HG03108 (cell line): ENCODE data around the gene YEATS2.

ENCODE experiments used
- ATAC-seq: cut with Tn5 transposase; IDR thresholded peaks from one replicate; pipeline ENCODE4 v1.9.1; 2021; ENCODE audit warnings: moderate library complexity; ENCODE audit not compliant: unreplicated experiment

YEATS2 gene

DNA sequence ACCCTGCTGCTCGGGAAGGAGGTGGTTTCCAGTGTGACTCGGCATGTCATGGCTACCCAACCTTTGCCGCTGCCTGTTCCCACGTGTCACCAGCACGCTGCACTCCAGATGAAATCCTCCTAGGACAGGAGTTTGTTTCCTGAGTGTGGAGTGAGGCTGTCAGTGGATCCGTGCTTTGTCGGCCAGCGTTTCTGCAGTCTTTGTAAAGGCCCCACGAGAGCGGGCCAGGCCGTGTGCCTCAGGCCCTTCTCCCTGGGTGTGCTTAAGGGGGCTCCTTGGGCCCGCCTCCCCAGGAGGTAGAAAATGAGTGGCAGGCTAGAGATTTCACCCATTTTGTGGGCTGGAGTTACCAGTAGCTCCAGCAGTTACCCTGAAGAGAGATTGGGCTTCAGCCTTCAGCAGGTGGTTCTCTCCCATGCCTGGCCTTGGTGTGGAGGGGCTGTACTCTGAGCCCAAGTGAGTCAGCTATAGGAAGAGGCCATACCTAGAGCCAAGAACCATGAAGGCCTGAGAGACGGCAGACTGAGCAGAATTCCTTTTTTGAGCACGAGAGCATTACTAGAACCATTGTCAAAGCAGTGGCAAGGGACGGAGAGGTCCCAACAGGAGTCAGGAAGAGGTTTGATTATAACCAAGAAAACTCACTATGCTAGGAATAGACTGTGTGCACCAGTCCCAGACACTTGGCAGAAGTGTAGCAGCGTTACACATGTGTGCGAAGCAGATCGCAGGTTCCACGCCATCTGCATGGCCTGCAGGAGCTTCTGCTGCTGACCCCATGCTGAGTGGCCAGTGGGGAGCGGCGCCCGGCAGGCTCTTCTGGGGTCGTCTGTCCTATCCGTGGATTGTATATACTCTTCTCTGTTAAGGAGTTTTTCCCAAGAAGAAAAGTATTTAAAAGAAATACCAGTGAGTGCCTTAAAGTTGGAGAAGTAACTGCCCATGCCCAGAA lies 113.3 kb downstream of the YEATS2 start:
- ATAC-seq = no peak

DNA sequence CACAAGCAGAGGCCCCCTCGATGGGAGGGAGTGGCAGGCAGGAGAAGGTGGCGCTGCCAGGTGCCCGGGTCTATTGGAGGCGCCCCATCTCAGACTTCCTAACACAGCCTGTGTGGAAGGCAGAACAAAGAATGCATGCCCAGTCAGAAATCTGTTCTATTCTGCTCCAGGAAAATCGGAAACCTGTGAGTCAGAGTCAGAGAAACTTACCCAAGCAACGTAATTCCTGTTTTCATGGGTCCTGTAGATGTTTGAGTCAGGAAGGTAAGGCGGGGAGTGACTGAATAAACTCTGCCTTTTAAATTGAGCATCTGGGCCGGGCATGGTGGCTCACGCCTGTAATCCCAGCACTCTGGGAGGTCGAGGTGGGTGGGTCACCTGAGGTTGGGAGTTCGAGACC lies 114.0 kb downstream of the YEATS2 start:
- no peak for ATAC-seq

DNA sequence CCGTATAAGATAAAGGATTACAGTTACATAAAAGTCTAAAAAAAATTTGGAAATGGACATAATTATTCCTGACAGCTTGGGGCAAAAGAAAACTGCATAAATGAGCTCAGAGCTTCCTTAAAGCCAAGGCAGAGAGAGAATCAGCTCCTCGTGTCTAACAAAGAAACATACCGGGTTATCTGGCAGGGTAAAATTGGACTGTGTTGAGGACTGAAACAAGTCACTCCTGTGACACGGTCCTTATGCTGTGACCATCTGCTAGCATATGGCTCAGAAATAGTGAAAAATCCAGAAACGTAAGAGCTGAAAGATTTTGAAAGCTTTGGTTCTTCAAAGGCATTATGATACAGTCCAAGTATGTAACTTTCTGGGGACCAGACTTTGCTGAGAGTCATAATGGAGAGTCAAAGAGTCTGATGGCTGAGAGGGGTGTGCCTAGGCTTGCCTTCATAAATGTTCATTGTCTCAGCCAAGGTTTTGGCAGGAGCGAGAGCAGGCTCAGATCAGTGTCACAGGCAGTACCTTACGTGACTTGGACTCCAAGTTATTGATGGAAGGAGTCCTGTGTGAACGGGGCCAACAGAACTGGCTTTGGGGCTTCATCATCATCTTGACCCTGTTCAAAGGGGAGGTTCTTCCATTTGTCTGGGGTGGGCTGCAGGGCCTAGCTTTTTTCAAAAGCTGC lies 115.3 kb downstream of the YEATS2 start:
- no peak for ATAC-seq

DNA sequence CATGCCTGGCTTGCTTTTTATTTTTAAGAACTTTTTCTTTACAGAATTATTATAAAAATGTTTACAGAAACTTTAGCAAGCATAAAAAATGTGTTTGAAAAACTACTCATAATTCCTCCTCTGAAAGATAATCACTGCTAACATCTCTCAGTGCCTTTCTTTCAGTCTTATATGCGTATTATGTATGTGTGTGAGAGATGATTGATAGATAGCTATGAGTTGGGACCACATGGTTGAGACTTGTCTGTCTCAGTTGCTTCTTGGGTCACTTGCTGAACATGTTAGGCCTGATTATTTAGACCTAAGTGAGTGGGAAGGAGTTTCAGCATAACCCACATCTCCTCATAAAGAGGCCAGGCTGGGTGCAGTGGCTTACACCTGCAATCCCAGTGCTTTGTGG lies 116.6 kb downstream of the YEATS2 start:
- no peak for ATAC-seq

DNA sequence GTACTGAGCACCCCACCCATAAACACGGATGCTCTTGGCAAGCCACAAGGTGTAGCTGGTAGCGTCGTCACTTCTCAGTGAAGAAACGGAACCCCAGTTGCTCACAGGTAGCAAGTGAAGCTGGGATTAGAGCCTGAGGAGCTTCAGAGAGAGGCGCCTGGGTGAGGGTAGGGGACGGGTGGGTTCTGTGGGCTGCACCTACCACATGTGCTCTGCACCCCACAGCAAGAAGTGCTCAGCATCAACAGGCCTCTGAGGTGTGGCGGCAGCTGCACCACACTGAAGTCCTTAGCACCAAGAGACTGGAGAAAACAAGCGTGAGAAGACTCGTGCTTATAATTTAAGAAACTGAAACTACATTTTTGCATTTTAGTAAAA lies 118.0 kb downstream of the YEATS2 start:
- no peak for ATAC-seq

DNA sequence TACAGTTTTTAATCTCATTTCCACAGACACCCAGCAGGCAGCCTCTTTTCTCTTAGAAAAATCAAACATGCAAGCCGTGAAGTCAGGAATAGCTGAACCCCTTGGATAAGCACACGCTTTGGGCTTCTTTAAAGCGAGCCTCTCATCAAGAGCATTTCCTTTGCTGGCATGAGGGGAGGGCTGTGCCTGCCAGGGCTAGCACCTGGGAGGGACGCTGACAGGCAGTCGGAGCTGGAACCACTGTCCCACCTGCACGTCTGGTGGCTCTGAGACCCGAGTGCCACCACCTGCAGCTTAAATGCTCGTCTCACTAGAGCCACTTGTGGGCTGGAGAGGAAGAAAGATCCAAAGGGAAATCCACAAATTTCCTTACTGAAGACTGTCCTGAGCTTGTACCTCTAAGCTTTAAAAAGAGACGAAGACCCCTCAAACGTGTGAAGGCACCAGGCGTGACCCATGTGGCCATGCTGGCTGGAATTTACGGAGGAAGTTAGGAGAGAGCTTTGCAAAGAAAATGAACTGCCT lies 118.4 kb downstream of the YEATS2 start:
- ATAC-seq = no peak

DNA sequence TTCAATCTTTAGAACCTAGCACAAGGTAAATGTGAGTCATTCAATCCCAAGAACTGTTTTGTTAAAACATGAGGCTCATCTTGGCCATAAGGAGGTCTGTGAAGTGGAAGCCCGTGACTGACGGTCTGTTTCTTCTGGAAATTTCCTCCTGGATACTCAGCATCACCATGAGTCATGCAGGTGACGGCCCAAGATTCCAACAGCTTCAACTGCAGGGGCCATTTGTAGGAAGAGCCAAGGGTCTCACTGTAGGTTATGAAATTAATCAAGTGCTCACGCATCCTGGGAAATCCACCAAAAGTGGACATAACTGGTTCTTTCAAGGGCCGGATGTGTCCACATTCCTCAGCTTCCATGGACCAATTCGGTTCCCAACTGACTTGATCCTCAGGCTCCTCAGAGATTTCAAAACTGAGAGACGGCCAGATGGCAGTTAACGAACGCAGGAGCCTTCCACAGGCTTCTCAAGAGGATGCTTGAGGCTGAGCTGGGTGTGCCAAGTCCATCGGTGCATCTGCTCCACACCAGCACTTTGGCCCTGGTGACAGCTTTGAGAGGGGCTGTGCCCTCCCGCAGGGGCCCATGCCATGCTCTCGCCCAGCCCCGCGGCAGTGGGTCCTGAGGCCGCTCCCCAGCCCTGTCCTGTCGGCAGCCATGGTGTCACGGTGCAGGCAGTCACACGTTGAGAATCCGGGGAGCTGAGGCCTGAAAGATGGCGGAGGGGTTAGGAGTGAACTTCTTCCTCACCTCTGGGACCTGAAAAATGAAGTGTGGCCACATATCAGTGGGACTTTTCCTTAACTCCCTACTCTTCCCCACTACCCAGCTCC lies 119.3 kb downstream of the YEATS2 start:
- ATAC-seq = no peak

DNA sequence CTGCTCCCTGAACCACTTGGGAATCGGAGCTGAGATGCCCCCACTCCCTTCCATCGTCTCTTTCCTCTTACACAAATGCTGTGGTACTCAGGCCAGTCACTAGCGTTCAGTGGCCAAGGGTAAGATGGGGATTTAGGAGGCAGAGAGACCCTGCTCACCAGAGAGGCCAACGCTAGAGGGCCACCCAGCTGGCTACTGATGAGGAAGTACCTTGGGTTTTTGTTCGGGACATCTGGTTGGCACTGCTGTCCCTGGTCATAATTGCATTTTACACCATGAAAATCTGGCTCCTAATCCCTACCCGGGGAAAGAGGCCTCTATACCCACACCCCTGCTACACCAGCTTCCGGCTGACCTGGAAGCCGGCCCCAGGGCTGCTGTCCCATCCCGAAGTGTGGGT lies 120.0 kb downstream of the YEATS2 start:
- ATAC-seq = no peak

DNA sequence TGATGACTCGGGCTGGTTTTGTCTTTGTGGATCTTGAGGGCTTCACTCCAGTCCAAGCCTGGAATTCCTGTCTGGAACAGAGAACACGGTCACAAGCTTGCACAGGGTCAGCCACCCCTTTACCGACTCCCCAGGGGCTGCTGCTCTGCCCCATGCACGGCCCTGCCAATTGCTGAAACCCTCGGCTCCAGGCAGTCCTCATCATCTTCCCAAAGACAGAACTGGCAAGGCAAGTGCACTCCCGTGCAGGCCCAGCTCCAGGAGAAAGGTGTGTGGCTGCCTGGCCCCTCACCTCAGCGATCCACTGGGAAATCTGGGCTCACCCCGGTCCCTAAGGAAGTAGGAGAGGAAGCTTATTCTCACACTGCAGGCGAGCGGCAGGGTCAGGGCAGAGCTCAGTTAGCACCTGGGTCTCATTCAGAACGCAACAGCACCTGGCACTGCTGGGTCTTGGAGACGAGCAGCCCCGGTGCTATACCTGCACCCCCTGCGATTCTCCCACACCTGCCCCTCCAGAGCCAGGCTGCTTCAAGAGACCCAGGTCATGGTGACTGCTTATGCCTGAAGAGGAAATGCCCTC lies 120.5 kb downstream of the YEATS2 start:
- ATAC-seq = no peak

DNA sequence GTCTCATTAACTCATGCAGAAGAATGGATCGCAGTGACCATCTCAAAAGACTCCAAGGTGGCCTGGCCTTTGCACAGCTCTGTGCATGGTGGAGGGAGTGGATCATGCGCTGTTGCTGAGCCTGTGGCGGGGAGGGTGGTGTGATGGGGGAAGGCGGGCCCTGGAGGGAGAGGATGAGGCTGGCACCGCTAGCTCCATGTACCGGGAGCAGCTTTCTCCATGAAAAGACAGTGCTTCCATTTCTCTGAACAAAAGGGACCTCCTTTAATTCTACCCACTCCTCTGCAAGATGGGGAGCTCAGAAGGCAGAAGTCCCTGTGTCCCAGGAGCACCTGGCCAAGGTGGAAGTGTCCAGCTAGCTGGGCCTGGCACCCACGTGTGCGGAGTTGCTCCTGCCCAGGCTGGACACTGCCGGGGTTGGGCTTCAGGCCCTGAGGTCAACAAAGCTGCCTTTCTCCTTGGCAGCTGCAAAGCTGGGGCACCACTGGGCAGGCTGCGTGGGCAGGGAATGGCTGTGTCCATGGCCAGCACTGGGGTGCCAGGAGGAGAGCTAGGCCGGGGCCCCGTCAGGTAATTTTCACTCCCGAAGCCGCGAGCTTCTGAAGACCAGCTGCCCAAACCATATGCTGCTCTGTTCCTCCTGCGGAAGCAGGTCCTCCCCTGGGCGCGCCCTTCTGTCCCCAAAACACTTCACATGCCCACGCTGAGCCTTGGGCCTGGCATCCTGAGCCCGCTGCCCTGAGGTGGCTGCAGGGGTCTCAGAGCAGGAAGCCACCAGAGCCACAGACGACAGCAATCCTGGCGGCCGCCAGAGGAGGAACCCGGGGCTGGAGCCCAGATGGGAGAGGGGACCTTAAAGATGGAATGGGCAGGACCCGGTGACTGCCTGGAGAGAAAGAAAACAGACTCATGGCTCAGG lies 121.4 kb downstream of the YEATS2 start:
- no peak for ATAC-seq

DNA sequence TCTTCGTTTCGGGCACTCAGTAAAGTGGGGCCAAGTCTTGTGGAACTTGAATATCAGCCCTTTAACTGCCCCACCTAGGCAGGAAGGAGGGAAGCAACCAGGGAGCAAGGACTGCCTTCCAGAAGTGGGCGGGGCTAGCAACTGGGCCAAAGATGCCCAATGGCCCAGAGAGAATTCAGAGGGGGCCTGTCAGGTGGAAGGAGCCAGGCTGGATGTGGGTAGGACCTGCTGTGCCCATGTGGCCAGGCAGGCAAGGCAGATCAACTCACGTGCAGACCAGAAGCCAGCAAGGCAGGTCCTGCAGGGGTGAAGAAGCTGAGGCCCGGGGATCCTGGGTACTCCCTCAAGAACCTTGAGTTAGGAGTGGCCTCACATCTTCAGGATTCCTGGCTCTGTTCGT lies 122.2 kb downstream of the YEATS2 start:
- no peak for ATAC-seq

DNA sequence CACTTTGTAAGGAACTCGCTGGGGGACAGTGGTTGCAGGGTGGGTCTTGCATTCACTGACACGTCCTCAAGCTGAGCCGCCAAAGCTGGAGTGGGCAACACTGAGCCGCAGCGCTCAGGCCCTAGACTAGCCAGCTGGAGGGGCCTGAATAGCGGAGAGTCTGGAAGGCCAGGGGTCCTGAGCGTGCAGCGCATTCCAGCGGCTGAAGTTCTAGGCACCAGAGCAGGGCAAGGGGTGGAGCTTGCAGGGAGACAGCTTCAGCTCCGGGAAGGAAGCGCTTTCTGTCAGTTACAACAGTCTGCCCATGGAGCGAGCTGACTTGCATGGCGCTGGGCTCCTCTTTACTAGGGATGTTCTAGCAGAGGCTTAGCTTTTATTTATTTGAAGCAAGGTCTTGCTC lies 125.0 kb downstream of the YEATS2 start:
- no peak for ATAC-seq

DNA sequence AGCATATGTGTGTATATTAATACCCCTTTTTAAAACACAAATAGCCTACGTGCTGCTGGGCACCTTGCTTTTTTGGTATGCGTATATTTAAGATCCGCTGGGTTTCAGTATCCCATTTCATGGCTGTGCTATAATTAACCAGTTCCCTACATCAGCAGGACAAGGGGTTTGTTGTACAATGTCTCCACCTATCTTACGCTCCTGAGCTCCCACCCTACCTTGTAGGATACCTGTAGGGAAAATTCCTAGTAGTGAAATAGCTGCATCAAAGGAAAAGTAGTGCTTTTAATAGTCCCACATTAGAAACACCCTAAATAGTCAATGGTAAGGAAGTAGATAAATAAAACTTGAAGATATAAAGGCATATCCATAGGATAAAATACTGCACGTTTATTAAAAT lies 126.4 kb downstream of the YEATS2 start:
- no peak for ATAC-seq

DNA sequence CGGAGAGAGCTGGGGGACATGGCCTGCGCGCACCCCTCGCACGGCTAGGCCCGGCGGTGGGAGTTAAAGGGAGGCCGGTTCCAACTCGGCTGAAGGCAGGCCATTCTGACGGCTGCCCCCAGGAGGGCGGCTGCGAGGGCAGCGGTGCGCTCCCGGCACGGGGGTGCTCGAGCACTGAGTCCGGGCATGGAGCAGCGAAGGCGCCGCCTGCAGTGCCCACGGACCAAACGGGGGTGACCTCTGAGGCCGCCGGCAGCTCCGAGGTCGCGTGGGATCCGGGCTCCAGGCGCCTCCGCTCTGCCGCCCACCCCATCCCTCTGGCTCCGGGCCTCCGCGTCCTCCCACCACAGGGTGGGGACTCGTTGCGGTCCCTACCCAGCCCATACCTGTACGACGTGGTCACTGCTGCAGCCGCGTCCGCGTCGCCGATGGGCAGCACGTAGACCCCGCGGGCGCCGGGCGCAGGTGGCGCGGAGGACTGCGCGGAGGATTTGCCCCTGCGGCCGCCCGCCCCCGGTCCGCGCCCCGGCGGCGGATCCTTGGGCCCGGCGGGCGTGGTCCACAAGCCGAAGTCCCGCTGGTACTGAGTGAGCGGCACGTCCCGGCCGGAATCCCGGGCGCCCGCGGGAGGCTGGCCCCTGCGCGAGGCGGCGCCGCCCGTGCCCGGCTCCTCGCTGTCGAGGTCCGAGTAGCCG lies 127.3 kb downstream of the YEATS2 start:
- ATAC-seq = peak; percentile 36

DNA sequence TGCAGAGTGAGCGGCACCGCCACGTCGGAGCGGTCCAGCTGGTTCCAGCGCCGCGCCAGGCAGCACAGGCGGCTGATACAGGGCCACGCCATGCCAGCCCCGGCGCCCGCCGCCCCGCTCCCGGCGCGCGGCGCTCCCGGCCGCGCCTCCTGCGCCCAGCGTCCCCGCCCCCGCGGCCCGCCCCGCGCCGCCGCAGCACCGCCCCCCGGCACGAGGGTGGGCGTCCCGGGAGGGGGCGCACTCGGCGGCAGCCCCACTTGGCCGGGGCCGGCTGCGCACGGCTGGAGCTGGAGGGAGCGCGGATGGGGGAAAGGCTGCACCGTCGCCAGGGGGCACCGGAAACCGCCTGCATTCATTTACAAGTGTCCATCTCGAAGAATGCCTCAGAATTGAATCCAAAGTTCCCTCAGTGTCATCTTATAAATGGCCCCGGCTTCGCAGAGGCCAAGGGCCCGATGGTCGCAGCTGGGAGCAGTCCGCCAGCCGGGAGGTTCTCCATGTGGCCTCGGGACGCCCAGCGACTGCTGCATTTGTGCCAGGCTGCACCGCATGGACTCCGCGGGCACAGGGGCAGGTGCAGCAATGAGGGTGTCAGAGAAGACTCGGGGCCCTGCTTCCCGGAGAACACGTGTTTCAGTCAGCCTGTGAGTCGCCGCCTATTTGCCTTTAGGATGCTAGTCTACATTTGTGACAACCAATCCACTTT lies 128.0 kb downstream of the YEATS2 start, which contains the start of gene MAP6D1:
Gene MAP6D1, minus strand, starts transcription at position 122 of the 706 bp plus-strand sequence. Its CDS starts 30 bp downstream, at position 92.
- peak; percentile 58 for ATAC-seq

DNA sequence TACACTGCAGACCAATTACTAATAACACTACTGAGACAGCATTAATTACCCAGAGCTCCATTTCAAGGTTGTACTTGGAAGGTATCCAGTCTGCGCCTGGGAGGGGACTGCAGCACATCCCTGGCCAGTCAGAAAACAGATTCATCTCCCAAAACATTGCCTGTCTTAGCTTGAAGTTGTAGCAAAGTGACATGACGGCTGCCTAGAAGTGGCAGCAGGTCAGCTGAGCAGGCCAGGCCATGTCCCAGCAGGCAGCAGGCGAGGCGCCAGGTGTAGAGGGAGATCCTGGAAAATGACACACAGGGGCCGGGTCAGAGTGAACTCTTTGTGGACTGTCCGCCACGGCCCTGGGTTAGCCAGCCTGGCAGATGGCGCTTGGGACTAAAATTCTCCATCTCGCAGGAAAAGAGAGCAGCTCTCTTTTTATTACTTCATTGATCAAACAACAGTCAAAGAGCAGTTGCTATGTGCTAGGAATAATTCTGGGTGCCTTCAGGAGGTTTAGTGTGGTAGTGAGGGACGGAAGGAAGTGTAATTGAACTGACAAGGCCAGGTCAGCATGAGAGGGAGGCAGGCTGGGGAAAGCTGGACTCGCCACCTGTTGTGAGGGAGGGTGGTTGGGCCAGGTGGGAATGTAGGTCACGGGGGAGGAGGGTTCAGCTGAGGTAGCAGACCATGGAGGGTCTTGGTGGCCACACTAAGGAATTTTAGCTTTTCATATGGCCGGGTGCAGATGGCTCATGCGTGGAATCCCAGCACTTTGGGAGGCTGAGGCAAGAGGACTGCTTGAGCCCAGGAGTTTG lies 129.1 kb downstream of the YEATS2 start:
- ATAC-seq = no peak

DNA sequence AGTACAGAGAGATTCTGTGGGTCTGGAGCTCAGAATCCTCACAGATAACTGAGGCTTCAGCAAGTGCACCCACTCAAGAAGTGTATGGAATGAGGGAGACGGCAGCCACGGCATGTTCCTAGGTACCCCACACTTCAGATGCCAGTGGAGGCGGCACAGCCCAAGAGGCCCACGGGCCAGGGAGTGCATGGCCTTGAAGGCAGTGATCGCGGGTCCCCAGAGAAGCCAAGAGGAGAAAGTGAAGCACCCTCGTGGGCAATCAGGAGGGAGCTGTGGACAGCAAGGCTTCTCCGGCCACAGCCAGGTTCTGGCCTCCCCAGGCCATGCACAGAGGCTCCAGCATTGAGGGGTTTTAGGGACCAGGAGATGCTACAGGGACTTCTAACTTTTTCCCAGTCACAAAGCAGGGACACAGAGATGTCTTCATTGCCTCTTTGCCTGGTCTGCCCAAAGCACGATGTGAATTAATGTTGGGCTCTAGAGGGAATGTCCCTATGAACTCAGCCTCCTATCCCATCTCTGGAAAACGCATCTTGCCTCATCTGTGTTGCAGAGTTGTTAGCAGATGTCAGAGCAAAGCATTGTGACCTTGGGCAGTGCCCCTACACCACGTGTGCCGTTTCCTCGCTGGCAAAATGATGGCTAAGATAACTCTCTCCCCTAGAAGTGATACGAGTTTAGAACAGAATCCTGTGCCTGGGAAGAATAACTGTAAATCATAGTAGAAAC lies 130.4 kb downstream of the YEATS2 start:
- no peak for ATAC-seq
